K562 (cell line): ENCODE measurements around the gene NPAS3. TPM values are rescaled to one million over a fixed set of nuclear protein-coding genes. Genes with fewer than 3 reads are reported as not detected.

Experiments used
- ATAC-seq: fragments of 200-7000 bp; cut with Tn5 transposase; 3 replicates; pipeline ENCODE4 v1.9.1; 2020; ENCODE audit warnings: moderate library complexity
- BruUV-seq: library from RNA; stranded (reverse); fragments of 400-500 nt; replicated peaks from 2 replicates; lab custom pipeline; 2021; lab: Mats Ljungman, UMichigan
- CTCF ChIA-PET: fragments of 300-600 bp; formaldehyde crosslinking; extraction: SDS; loops from one replicate; lab custom pipeline; 2021; ENCODE audit warnings: low intra/inter-chr PET ratio; lab: Yijun Ruan, JAX
- POLR2A ChIA-PET: fragments of 300-600, 350-650 bp; sonication (Branson Sonifier 250); formaldehyde crosslinking; extraction: SDS; loops from one replicate; lab custom pipeline; 2021; ENCODE audit warnings: antibody characterized with exemption, inconsistent platforms; lab: Yijun Ruan, JAX
- DNase-seq, 4 experiments: peaks; one replicate each; pipeline versions ENCODE4 v3.0.0 to v3.0.0-alpha.2; 2011 to 2018; ENCODE audit warnings: low spot score in 3 of 4, mixed read lengths in 3 of 4; ENCODE audit errors: extremely low read depth in 1 of 4
- FAIRE-seq: peaks from 2 replicates; lab custom pipeline; 2011; peaks lifted over from hg19 to GRCh38; lab: Jason Lieb, UNC
- H2AFZ ChIP-seq: 2 replicates; pipeline ENCODE4 v1.6.0; 2011; ENCODE audit warnings: low read depth, low read length, control low read depth, inconsistent platforms
- H3K27ac ChIP-seq: fragments of 200-600 bp; 3 replicates; pipeline ENCODE4 v1.8.0; 2011; ENCODE audit warnings: low read depth, mild to moderate bottlenecking, control low read depth, inconsistent platforms, low read length, moderate library complexity, mixed read lengths; ENCODE audit errors: extremely low read depth
- H3K27me3 ChIP-seq, 2 experiments: fragments of 300-600 bp in 1 of 2; 2 replicates in 1 of 2; 3 replicates in 1 of 2; pipeline versions ENCODE4 v1.6.0 to v1.8.0; 2011; ENCODE audit warnings: inconsistent platforms in 2 of 2, low read length in 2 of 2, mild to moderate bottlenecking in 1 of 2, mixed read lengths in 1 of 2, moderate library complexity in 1 of 2; ENCODE audit not compliant: control insufficient read depth in 2 of 2, insufficient read depth in 2 of 2
- H3K36me3 ChIP-seq: fragments of 300-600 bp; 3 replicates; pipeline ENCODE4 v1.8.0; 2011; ENCODE audit warnings: mild to moderate bottlenecking, low read length, inconsistent platforms; ENCODE audit not compliant: control insufficient read depth, insufficient read depth
- H3K4me1 ChIP-seq, 2 experiments: fragments of 200-600 bp in 1 of 2; replicated peaks in 1 of 2; 2 replicates in 1 of 2; 3 replicates in 1 of 2; pipeline versions ENCODE4 v1.5.1 to v1.8.0; 2011; ENCODE audit warnings: inconsistent platforms in 2 of 2, low read length in 2 of 2, mild to moderate bottlenecking in 1 of 2, mixed read lengths in 1 of 2, moderate library complexity in 1 of 2; ENCODE audit not compliant: control insufficient read depth in 2 of 2, insufficient read depth in 2 of 2
- H3K4me2 ChIP-seq: 2 replicates; pipeline ENCODE4 v1.6.1; 2011; ENCODE audit warnings: low read length, control low read depth, inconsistent platforms, mixed read lengths; ENCODE audit not compliant: insufficient read depth
- H3K4me3 ChIP-seq: fragments of 200-600 bp; sonication (generic), shearing (Covaris generic); 2 replicates; pipeline ENCODE4 v1.5.1; 2016; ENCODE audit warnings: control low read depth, inconsistent platforms
- H3K79me2 ChIP-seq: fragments of 200-600 bp; 3 replicates; pipeline ENCODE4 v1.8.0; 2011; ENCODE audit warnings: low read length, inconsistent platforms; ENCODE audit not compliant: control insufficient read depth, insufficient read depth
- H3K9ac ChIP-seq, 2 experiments: 2 replicates each; pipeline versions ENCODE4 v1.6.0 to v1.6.1; 2011; ENCODE audit warnings: low read depth in 2 of 2, low read length in 2 of 2, control low read depth in 1 of 2, inconsistent platforms in 1 of 2, mild to moderate bottlenecking in 1 of 2, mixed read lengths in 1 of 2; ENCODE audit not compliant: insufficient read depth in 1 of 2
- H3K9me1 ChIP-seq: one replicate; pipeline ENCODE4 v1.6.0; 2011; ENCODE audit warnings: inconsistent platforms, mild to moderate bottlenecking, low read length, moderate library complexity; ENCODE audit not compliant: control insufficient read depth, insufficient read depth
- H3K9me3 ChIP-seq: replicated peaks from 2 replicates; pipeline ENCODE4 v1.5.1; 2011; ENCODE audit warnings: low read depth, low read length, inconsistent platforms; ENCODE audit not compliant: control insufficient read depth, insufficient read depth
- H4K20me1 ChIP-seq: replicated peaks from 2 replicates; pipeline ENCODE4 v1.6.1; 2011; ENCODE audit warnings: low read length, inconsistent platforms, mixed read lengths; ENCODE audit not compliant: control insufficient read depth, insufficient read depth
- ADNP ChIP-seq: fragments of 200-800 bp; sonication (Bioruptor generic); IDR thresholded peaks from 2 replicates; pipeline ENCODE4 v1.6.1; 2016; ENCODE audit warnings: missing genetic modification characterization, missing compliant biosample characterization
- ELF4 ChIP-seq: fragments of 450-650 bp; formaldehyde crosslinking; IDR thresholded peaks from 2 replicates; pipeline ENCODE4 v1.4.0; 2022; ENCODE audit warnings: missing genetic modification characterization
- ETV5 ChIP-seq: sonication (generic); formaldehyde crosslinking; IDR thresholded peaks from 2 replicates; pipeline ENCODE4 v1.4.0; 2020; ENCODE audit warnings: low read depth, mild to moderate bottlenecking, missing genetic modification reagents
- RBBP5 ChIP-seq: fragments of 200-600 bp; sonication (generic); IDR thresholded peaks from 2 replicates; pipeline ENCODE4 v1.6.1; 2012; ENCODE audit warnings: borderline replicate concordance, mild to moderate bottlenecking, low read length, control low read depth, inconsistent platforms; ENCODE audit not compliant: insufficient read depth, poor library complexity, severe bottlenecking
- TRIM28 ChIP-seq: fragments of 450-650 bp; IDR thresholded peaks from 2 replicates; pipeline ENCODE4 v1.6.1; 2017
- ZNF212 ChIP-seq: fragments of 450-650 bp; formaldehyde crosslinking; IDR thresholded peaks from 2 replicates; pipeline ENCODE4 v1.4.0; 2020; ENCODE audit warnings: mild to moderate bottlenecking
- ZNF785 ChIP-seq: fragments of 250-450 bp; sonication (Bioruptor Pico); IDR thresholded peaks from 2 replicates; pipeline ENCODE4 v1.4.0; 2020; ENCODE audit warnings: mild to moderate bottlenecking
- WGBS: fragments of 100-300 bp; shearing (Covaris generic); methylation state at CpG from one replicate; pipeline ENCODE4 v1.1.6; 2016; ENCODE audit warnings: low coverage, mixed read lengths; ENCODE audit not compliant: insufficient coverage; ENCODE audit errors: missing lambda C conversion rate; 5-methylcytosine and 5-hydroxymethylcytosine counted together
- in situ Hi-C: fragments of 300-500 bp; cut with MboI; formaldehyde crosslinking; loops from 4 replicates; pipeline ENCODE4 v1.15.0; 2018; ENCODE audit warnings: inconsistent platforms, mixed read lengths
- intact Hi-C: fragments of 100-400 bp; cut with micrococcal nuclease; formaldehyde crosslinking; loops from 2 replicates; pipeline ENCODE4 v1.14.2; 2022
- polyA plus RNA-seq, 8 experiments: library from polyadenylated mRNA; depleted of rRNA in 4 of 8; stranded (reverse) in 5 of 8; unstranded in 3 of 8; fragments of >200 nt; fragmentation: Nextera tagmentation in 2 of 8; fragmentation: Illumina TruSeq in 1 of 8; extraction: Ambion mirVana in 2 of 8; extraction: Trizol in 1 of 8; gene quantifications; 2 replicates each; pipeline versions ENCODE4 v1.2.1 to v1.2.3, GENCODE V29; 2011 to 2014; ENCODE audit warnings: inconsistent platforms in 1 of 8, missing spikeins in 1 of 8
- total RNA-seq, 7 experiments: library from RNA; depleted of rRNA in 6 of 7; stranded (reverse); fragments of >200 nt in 6 of 7; fragmentation: Illumina TruSeq in 2 of 7; extraction: Trizol in 2 of 7; gene quantifications; 2 replicates each; pipeline versions ENCODE4 v1.2.1 to v1.2.3, GENCODE V29; 2011 to 2021; ENCODE audit warnings: low replicate concordance in 1 of 7
- TF ChIP-seq, protein P1 (sequence below): sonication (generic); formaldehyde crosslinking; IDR thresholded peaks from 2 replicates; pipeline ENCODE4 v1.8.0; 2022; ENCODE audit warnings: mild to moderate bottlenecking, missing genetic modification reagents
- TF ChIP-seq, protein P2 (sequence below): fragments of 450-650 bp; IDR thresholded peaks from 2 replicates; pipeline ENCODE4 v1.6.1; 2018; ENCODE audit warnings: mild to moderate bottlenecking, low read depth; ENCODE audit not compliant: partially characterized antibody
- TF ChIP-seq, protein P3 (sequence below): sonication (generic); formaldehyde crosslinking; IDR thresholded peaks from 2 replicates; pipeline ENCODE4 v1.8.1; 2023; ENCODE audit warnings: mild to moderate bottlenecking, missing genetic modification reagents
- TF ChIP-seq, protein P4 (sequence below): fragments of 450-650 bp; IDR thresholded peaks from 2 replicates; pipeline ENCODE4 v1.6.1; 2017; ENCODE audit warnings: mild to moderate bottlenecking, moderate library complexity
- TF ChIP-seq, protein P5 (sequence below): fragments of 450-650 bp; IDR thresholded peaks from one replicate; pipeline ENCODE4 v1.6.1; 2018; ENCODE audit warnings: mild to moderate bottlenecking, moderate library complexity; ENCODE audit not compliant: partially characterized antibody

NPAS3 gene
- total and polyA plus RNA-seq, 9 of the 15 experiments (the other 6 are each of a cell fraction or from before 2014, with no cell fraction given) = 0.04 TPM; not detected in 8

DNA sequence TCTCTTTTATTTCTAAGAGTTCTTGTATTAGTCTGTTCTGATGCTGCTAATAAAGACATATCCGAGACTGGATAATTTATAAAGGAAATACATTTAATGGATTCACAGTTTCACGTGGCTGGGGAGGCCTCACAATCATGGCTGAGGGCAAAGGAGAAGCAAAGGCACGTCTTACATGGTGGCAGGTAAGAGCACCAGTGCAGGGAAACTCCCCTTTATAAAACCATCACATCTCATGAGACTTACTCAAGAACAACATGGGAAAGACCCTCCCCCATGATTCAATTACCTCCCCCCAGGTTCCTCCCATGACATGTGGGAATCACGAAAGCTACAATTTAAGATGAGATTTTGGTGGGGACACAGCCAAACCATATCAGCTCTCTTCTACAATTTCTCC, 503.0 kb downstream of the NPAS3 start:
- CTCF ChIA-PET = no interaction called here

More for the DNA sequence above, 503.0 kb downstream of the NPAS3 start:
- POLR2A ChIA-PET = no interaction called here
- no peak for FAIRE-seq
- in situ Hi-C loops = no loop called here
- no peak overlapping the region for H3K4me3 ChIP-seq
- H3K9me3 ChIP-seq = no peaks in the 10 kb centered on the region
- no peaks in the 10 kb centered on the region for H3K9me1 ChIP-seq
- ATAC-seq = no peak
- WGBS = 18% methylated on average over 4 of the region's 4 CpGs
- H4K20me1 ChIP-seq = no peaks in the 10 kb centered on the region
- H3K27ac ChIP-seq = no peak overlapping the region
- no peaks in the 10 kb centered on the region for H3K79me2 ChIP-seq
- intact Hi-C loops = no loop called here
- no TSS peak for BruUV-seq
- TF ChIP-seq ADNP (tag) = no peak
- TF ChIP-seq ZNF212 (CRISPR knock-in tag) = no peak
- TF ChIP-seq, protein P1, sequence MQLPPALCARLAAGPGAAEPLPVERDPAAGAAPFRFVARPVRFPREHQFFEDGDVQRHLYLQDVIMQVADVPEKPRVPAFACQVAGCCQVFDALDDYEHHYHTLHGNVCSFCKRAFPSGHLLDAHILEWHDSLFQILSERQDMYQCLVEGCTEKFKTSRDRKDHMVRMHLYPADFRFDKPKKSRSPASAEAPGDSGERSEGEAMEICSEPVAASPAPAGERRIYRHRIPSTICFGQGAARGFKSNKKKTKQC (CRISPR knock-in tag) = no peak
- no peak for TF ChIP-seq ELF4 (CRISPR knock-in tag)
- TF ChIP-seq, protein P2, sequence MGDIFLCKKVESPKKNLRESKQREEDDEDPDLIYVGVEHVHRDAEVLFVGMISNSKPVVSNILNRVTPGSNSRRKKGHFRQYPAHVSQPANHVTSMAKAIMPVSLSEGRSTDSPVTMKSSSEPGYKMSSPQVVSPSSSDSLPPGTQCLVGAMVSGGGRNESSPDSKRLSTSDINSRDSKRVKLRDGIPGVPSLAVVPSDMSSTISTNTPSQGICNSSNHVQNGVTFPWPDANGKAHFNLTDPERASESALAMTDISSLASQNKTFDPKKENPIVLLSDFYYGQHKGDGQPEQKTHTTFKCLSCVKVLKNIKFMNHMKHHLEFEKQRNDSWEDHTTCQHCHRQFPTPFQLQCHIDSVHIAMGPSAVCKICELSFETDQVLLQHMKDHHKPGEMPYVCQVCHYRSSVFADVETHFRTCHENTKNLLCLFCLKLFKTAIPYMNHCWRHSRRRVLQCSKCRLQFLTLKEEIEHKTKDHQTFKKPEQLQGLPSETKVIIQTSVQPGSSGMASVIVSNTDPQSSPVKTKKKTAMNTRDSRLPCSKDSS = no peak
- no peak for TF ChIP-seq TRIM28
- TF ChIP-seq, protein P3, sequence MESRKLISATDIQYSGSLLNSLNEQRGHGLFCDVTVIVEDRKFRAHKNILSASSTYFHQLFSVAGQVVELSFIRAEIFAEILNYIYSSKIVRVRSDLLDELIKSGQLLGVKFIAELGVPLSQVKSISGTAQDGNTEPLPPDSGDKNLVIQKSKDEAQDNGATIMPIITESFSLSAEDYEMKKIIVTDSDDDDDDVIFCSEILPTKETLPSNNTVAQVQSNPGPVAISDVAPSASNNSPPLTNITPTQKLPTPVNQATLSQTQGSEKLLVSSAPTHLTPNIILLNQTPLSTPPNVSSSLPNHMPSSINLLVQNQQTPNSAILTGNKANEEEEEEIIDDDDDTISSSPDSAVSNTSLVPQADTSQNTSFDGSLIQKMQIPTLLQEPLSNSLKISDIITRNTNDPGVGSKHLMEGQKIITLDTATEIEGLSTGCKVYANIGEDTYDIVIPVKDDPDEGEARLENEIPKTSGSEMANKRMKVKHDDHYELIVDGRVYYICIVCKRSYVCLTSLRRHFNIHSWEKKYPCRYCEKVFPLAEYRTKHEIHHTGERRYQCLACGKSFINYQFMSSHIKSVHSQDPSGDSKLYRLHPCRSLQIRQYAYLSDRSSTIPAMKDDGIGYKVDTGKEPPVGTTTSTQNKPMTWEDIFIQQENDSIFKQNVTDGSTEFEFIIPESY (CRISPR knock-in tag) = no peak
- TF ChIP-seq, protein P4, sequence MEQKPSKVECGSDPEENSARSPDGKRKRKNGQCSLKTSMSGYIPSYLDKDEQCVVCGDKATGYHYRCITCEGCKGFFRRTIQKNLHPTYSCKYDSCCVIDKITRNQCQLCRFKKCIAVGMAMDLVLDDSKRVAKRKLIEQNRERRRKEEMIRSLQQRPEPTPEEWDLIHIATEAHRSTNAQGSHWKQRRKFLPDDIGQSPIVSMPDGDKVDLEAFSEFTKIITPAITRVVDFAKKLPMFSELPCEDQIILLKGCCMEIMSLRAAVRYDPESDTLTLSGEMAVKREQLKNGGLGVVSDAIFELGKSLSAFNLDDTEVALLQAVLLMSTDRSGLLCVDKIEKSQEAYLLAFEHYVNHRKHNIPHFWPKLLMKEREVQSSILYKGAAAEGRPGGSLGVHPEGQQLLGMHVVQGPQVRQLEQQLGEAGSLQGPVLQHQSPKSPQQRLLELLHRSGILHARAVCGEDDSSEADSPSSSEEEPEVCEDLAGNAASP = no peak
- TF ChIP-seq ETV5 = no peak
- no peak for TF ChIP-seq RBBP5
- no peak for TF ChIP-seq ZNF785 (CRISPR knock-in tag)
- TF ChIP-seq, protein P5, sequence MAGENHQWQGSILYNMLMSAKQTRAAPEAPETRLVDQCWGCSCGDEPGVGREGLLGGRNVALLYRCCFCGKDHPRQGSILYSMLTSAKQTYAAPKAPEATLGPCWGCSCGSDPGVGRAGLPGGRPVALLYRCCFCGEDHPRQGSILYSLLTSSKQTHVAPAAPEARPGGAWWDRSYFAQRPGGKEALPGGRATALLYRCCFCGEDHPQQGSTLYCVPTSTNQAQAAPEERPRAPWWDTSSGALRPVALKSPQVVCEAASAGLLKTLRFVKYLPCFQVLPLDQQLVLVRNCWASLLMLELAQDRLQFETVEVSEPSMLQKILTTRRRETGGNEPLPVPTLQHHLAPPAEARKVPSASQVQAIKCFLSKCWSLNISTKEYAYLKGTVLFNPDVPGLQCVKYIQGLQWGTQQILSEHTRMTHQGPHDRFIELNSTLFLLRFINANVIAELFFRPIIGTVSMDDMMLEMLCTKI = no peak
- H3K4me1 ChIP-seq = no peaks in the 10 kb centered on the region
- H3K27me3 ChIP-seq = no peaks in the 10 kb centered on the region
- DNase-seq = no peak
- no peak overlapping the region for H3K4me2 ChIP-seq
- no peak overlapping the region for H2AFZ ChIP-seq
- H3K36me3 ChIP-seq = no peaks in the 10 kb centered on the region
- H3K9ac ChIP-seq = no peak overlapping the region
